HEK293T (cell line): ENCODE measurements around the gene ODF4.

Source experiments
- BHLHE40 ChIP-seq: fragments of 450-650 bp; IDR thresholded peaks from 2 replicates; pipeline ENCODE4 v1.6.1; 2016; ENCODE audit warnings: mild to moderate bottlenecking, moderate library complexity, borderline replicate concordance
- CTBP1 ChIP-seq: fragments of 450-650 bp; IDR thresholded peaks from 2 replicates; pipeline ENCODE4 v1.6.1; 2016; ENCODE audit warnings: borderline replicate concordance
- ELF4 ChIP-seq: fragments of 450-650 bp; IDR thresholded peaks from 2 replicates; pipeline ENCODE4 v1.6.1; 2017; ENCODE audit warnings: antibody characterized with exemption
- FOXA1 ChIP-seq: fragments of 450-650 bp; IDR thresholded peaks from 2 replicates; pipeline ENCODE4 v1.6.1; 2016; ENCODE audit warnings: mild to moderate bottlenecking
- FOXK2 ChIP-seq: fragments of 450-650 bp; IDR thresholded peaks from 2 replicates; pipeline ENCODE4 v1.6.1; 2016; ENCODE audit warnings: mild to moderate bottlenecking
- FOXM1 ChIP-seq: fragments of 450-650 bp; IDR thresholded peaks from 2 replicates; pipeline ENCODE4 v1.6.1; 2017; ENCODE audit warnings: mild to moderate bottlenecking, borderline replicate concordance
- SUZ12 ChIP-seq: fragments of 450-650 bp; IDR thresholded peaks from 2 replicates; pipeline ENCODE4 v1.6.1; 2016; ENCODE audit warnings: mild to moderate bottlenecking
- ZNF384 ChIP-seq: fragments of 450-650 bp; IDR thresholded peaks from 2 replicates; pipeline ENCODE4 v1.6.1; 2016

- TF ChIP-seq ZNF384 (no peak), BHLHE40 (no peak), SUZ12 (no peak), ELF4 (no peak), FOXK2 (no peak), CTBP1 (no peak), FOXM1 (no peak), FOXA1 (no peak)
Observed at GRCh38 chr17:8311131-8311790, 28.4 kb upstream of the ODF4 start.
